WI38 (cell line): Measurements from ENCODE around the gene SDCBP2.

Source experiments
- H3K4me3 ChIP-seq: 2 replicates; pipeline ENCODE4 v1.5.1; 2011; ENCODE audit warnings: low read depth, mild to moderate bottlenecking, control low read depth, low read length
- TF ChIP-seq, protein P1 (sequence below): IDR thresholded peaks from 2 replicates; pipeline ENCODE4 v1.5.1; 2012; ENCODE audit warnings: low read depth, mild to moderate bottlenecking, control low read depth, low read length

SDCBP2 gene

DNA sequence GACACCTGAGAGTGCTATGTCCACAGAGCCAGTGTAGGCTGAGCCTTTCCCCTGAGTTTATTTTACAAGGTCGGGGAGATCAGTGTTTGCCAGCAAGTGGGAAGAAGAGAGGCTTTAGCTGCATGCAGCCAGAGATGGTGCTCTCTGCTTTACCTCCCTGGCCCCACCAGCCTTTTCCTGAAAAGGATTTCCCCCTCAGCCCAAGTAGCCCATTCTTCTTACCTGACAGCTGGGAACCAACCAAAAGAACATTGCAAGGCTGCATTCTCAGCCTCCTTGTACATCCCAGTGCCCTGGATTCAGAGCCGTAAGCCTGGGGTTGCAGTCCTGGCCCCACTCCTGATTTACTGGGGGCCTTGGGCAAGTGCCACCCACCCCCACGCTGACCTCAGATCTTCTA lies 46.0 kb downstream of the SDCBP2 start:
- TF ChIP-seq, protein P1, sequence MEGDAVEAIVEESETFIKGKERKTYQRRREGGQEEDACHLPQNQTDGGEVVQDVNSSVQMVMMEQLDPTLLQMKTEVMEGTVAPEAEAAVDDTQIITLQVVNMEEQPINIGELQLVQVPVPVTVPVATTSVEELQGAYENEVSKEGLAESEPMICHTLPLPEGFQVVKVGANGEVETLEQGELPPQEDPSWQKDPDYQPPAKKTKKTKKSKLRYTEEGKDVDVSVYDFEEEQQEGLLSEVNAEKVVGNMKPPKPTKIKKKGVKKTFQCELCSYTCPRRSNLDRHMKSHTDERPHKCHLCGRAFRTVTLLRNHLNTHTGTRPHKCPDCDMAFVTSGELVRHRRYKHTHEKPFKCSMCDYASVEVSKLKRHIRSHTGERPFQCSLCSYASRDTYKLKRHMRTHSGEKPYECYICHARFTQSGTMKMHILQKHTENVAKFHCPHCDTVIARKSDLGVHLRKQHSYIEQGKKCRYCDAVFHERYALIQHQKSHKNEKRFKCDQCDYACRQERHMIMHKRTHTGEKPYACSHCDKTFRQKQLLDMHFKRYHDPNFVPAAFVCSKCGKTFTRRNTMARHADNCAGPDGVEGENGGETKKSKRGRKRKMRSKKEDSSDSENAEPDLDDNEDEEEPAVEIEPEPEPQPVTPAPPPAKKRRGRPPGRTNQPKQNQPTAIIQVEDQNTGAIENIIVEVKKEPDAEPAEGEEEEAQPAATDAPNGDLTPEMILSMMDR, result no peak
- no peak overlapping the region for H3K4me3 ChIP-seq

DNA sequence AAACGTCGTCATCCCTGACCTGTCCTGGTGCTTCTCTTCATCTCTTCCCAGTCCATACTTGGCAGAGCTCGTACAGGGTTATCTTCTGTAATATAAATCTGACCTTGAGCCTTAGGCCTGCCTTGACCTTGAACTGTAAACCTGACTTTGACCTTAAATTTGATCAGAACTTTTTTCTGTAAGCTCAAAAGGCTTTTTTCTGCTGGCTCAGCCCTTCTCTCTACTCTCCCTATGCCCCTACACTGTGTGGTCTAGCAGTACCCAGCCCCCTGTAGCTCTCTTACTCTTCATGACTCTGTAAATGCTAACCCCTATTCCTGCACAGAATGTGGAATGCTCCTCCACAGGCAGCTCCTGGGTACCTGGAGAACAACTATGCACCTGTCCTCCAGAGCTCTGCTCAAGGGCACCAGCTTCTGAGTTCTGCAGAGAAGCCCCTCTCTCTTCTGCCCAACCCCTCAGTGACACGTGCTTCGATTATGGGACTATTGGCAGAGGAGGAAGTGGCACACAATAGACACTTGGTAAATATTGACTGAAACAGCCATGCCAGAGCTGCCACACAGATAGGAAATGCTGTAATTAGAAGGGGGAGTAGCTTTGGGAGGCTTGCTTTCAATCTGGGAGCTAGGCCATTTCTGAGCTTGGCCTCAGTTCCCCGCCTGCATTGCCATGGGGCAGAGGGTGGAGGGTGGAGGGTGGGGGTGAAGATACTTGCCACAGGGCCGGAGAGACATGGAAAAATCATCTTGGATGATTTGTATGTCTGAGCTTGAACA lies 47.5 kb downstream of the SDCBP2 start:
- TF ChIP-seq, protein P1, result no peak
- H3K4me3 ChIP-seq, result no peak overlapping the region

GRCh38 chr20:1280195-1281102 lies 48.5 kb downstream of the SDCBP2 start:
- TF ChIP-seq, protein P1, result no peak
- no peak overlapping the region for H3K4me3 ChIP-seq

DNA sequence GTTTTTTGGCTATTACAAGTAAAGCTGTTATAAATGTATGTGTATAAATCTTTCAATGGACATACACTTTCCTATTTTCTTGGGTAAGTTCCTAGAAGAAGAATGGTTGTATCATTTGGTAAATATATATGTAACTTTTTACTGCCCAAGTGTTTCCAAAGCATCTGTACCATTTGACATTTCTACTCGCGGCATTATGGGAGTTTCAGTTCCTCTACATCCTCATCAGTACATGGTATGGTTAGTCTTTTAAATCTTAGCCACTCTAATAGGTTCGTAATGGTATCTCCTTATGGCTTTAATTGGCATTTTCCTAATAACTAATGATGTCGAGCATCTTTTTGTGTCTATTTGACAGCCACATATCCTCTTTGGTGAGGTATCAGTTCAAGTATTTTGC lies 49.9 kb downstream of the SDCBP2 start:
- H3K4me3 ChIP-seq, result no peak overlapping the region
- TF ChIP-seq, protein P1, result no peak

DNA sequence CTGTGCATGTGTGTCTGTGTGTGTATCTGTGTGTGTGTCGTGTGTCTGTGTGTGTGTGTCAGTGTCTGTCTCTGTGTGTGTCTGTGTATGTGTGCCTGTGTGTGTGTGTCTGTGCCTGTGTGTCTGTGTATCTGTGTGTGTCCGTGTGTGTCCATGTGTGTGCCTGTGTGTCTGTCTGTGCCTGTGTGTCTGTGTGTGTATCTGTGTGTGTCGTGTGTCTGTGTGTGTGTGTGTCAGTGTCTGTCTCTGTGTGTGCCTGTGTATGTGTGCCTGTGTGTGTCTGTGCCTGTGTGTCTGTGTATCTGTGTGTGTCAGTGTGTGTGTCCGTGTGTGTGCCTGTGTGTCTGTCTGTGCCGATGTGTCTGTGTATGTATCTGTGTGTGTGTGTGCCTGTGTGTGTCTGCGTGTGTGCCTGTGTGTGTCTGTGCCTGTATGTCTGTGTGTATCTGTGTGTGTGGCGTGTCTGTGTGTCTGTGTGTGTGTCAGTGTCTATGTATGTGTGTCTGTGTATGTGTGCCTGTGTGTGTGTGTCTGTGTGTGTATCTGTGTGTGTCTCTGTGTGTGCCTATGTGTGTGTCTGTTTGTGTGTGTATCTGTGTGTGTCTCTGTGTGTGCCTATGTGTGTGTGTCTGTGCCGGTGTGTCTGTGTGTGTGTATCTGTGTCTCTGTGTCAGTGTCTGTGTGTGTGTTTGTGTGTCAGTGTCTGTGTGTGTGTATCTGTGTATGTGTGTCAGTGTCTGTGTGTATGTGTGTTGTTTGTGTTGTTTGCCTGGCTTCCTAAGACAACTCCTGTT lies 51.2 kb downstream of the SDCBP2 start:
- H3K4me3 ChIP-seq, result no peak overlapping the region
- TF ChIP-seq, protein P1, result no peak

DNA sequence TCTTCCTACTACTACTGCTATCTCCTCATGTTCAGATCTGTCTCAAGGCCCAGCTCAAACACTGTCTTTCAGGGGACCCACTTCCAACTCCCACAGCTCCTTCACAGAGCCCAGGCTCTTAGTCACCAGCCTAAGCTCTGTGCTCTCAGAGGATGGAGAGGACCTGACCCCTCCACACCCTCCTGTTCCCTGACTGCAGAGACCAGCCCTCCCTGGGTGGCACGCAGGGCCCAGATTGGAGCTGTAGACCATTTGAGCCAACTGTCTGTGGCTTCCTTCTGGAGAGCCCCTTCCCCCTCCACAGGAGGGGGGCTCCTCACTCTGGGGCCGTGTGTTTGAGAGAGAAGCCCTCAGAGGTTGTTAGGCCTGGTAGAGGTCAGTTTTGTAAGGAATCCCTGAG lies 53.0 kb downstream of the SDCBP2 start:
- TF ChIP-seq, protein P1, result no peak
- no peak overlapping the region for H3K4me3 ChIP-seq
